Measurements from ENCODE around the gene SEMA4D. TPM values are rescaled to one million over a fixed set of nuclear protein-coding genes. Genes with fewer than 3 reads are reported as not detected.

Gene SEMA4D
- total and polyA plus RNA-seq, 8 donors: 20.0 to 71.9 (median 25.6) TPM

- H3K4me1 ChIP-seq: peaks cover 0 to 8% of the 10 kb centered on the region in 2 donors
- intact Hi-C loops (cut with DNase I): no loop called here
- H3K9me3 ChIP-seq: no peaks in the 10 kb centered on the region
- no peak for TF ChIP-seq CTCF (IDR thresholded peaks at IDR 0.05)
- no peak for ATAC-seq
- H3K4me3 ChIP-seq: no peak overlapping the region
- peak in 1 of 4 donors; percentile 12 for DNase-seq
- no peak overlapping the region for H3K27ac ChIP-seq
- H3K36me3 ChIP-seq: peaks cover 0 to 82% of the 10 kb centered on the region in 2 donors
- no peaks in the 10 kb centered on the region for H3K27me3 ChIP-seq
Observed at GRCh38 chr9:89361031-89361430, 136.9 kb downstream of the SEMA4D start.

DNA sequence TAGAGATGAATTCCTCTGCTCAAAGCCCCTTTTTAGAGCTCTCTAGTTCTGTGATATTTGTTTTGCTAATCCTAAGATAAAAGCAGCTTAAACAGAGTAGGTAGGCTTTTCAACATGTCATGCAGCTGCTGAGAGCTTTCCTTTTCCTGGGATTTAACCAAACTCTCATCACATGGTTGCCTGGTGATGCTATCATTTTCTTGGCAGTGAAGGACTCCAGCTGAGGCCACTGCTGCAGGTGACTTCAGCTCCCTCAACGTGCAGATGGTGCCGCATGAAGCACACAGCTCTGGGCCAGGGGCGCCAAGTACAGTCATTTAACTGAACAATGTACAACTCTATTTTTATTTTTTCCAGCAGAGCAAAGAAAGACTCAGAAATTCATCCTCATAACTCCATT lies 137.4 kb downstream of the SEMA4D start:
- Histone ChIP-seq H3K4me3 (no peak overlapping the region), H3K9me3 (no peaks in the 10 kb centered on the region), H3K27ac (peak overlapping the region in 1 of 2 donors; percentile 40), H3K27me3 (no peaks in the 10 kb centered on the region), H3K4me1 (peaks cover 0 to 8% of the 10 kb centered on the region in 2 donors), H3K36me3 (peaks cover 0 to 88% of the 10 kb centered on the region in 2 donors)
- ATAC-seq (peak; percentile 30), DNase-seq (peak in 1 of 4 donors; percentile 29)
- intact Hi-C loops (cut with DNase I): no loop called here
- no peak for TF ChIP-seq CTCF (IDR thresholded peaks at IDR 0.05)

- TF ChIP-seq CTCF (IDR thresholded peaks at IDR 0.05): no peak
- H3K9me3 ChIP-seq: no peaks in the 10 kb centered on the region
- peaks cover 0 to 8% of the 10 kb centered on the region in 2 donors for H3K4me1 ChIP-seq
- peaks cover 0 to 94% of the 10 kb centered on the region in 2 donors for H3K36me3 ChIP-seq
- ATAC-seq (no peak), DNase-seq (no peak)
- peak overlapping the region; percentile 13 to 40 for H3K27ac ChIP-seq
- H3K4me3 ChIP-seq: no peak overlapping the region
- no peaks in the 10 kb centered on the region for H3K27me3 ChIP-seq
- intact Hi-C loops (cut with DNase I): no loop called here
Observed at GRCh38 chr9:89359751-89360261, 138.1 kb downstream of the SEMA4D start.

- DNase-seq (peak in 1 of 4 donors; percentile 22), ATAC-seq (peak; percentile 80)
- peaks cover 0 to 8% of the 10 kb centered on the region in 2 donors for H3K4me1 ChIP-seq
- no peak overlapping the region for H3K4me3 ChIP-seq
- TF ChIP-seq CTCF (IDR thresholded peaks at IDR 0.05): no peak
- H3K27me3 ChIP-seq: no peaks in the 10 kb centered on the region
- H3K36me3 ChIP-seq: peaks cover 0 to 100% of the 10 kb centered on the region in 2 donors
- intact Hi-C loops (cut with DNase I): no loop called here
- no peaks in the 10 kb centered on the region for H3K9me3 ChIP-seq
- H3K27ac ChIP-seq: peak overlapping the region in 1 of 2 donors; percentile 40
Observed at GRCh38 chr9:89358985-89359384, 138.9 kb downstream of the SEMA4D start.

DNA sequence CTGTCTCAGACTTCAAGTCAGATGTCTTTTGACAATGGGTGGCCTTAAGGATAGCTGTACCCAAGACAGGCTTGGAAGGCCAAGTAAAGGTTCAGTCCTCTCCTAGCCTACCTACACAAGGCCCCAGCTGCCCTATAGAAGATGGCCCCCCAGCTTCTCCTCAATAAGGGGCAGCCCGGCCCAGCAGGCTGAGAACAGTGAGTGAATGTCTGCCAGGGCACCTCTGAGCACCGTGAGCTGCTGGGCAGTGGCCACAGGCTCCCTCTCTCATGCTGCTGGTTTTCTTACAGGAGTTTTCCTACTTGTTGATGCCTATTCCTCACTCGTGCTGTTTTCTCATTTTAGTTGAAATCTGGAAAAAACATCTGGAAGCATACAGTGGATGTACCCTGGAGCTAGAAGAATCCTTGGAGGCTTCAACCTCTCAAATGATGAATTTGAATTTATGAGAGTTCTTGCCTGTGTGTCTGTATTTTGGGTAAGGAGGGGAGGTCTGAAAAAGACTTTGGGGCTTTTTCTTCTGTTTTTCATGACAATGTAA lies 139.5 kb downstream of the SEMA4D start:
- H3K36me3 ChIP-seq: peaks cover 0 to 100% of the 10 kb centered on the region in 2 donors
- no peak for DNase-seq
- no peak overlapping the region for H3K27ac ChIP-seq
- H3K4me3 ChIP-seq: no peak overlapping the region
- TF ChIP-seq CTCF (IDR thresholded peaks at IDR 0.05): no peak
- no peaks in the 10 kb centered on the region for H3K27me3 ChIP-seq
- peaks cover 0 to 8% of the 10 kb centered on the region in 2 donors for H3K4me1 ChIP-seq
- H3K9me3 ChIP-seq: no peaks in the 10 kb centered on the region
- intact Hi-C loops (cut with DNase I): no loop called here
- no peak for ATAC-seq
